K562 (cell line): ENCODE results near the gene CFD. TPM values are rescaled to one million over a fixed set of nuclear protein-coding genes. Genes with fewer than 3 reads are reported as not detected.
A peak's percentile ranks its signal among the peaks of the same experiment; 100 is the strongest.

Source experiments
- CEBPZ ChIP-seq: fragments of 150-350 bp; IDR thresholded peaks from 2 replicates; pipeline ENCODE4 v1.6.1; 2014; ENCODE audit warnings: low read depth, mild to moderate bottlenecking, low read length, borderline replicate concordance
- EGR1 ChIP-seq: fragments of 450-650 bp; conservative IDR thresholded peaks from 2 replicates; pipeline ENCODE4 v1.6.1; 2017; ENCODE audit warnings: mild to moderate bottlenecking
- ETS1 ChIP-seq: conservative IDR thresholded peaks from 2 replicates; pipeline ENCODE4 v1.6.1; 2011; ENCODE audit warnings: low read depth, mild to moderate bottlenecking, low read length; ENCODE audit not compliant: control insufficient read depth
- ID3 ChIP-seq, 2 experiments: fragments of 250-450 bp in 1 of 2; fragments of 450-650 bp in 1 of 2; sonication (Bioruptor Pico) in 1 of 2; IDR thresholded peaks; 2 replicates each; pipeline versions ENCODE4 v1.6.1 to v1.8.0; 2016 to 2021; ENCODE audit warnings: mild to moderate bottlenecking in 2 of 2, moderate library complexity in 2 of 2, missing compliant biosample characterization in 1 of 2, missing genetic modification characterization in 1 of 2
- KDM4B ChIP-seq, 2 experiments: fragments of 450-650 bp in 1 of 2; sonication (generic) in 1 of 2; IDR thresholded peaks; 2 replicates each; pipeline ENCODE4 v1.6.1; 2016 to 2017; ENCODE audit warnings: borderline replicate concordance in 2 of 2, antibody characterized with exemption in 1 of 2, low read depth in 1 of 2, mild to moderate bottlenecking in 1 of 2
- PCBP1 ChIP-seq: fragments of 200-400 bp; formaldehyde crosslinking; IDR thresholded peaks from 2 replicates; pipeline ENCODE4 v1.6.1; 2018; ENCODE audit warnings: mild to moderate bottlenecking, low read depth, low read length; ENCODE audit not compliant: poor library complexity, severe bottlenecking
- POLR2H ChIP-seq: IDR thresholded peaks from 2 replicates; pipeline ENCODE4 v1.6.1; 2016; ENCODE audit warnings: missing genetic modification characterization, low read depth, mild to moderate bottlenecking, control low read depth, missing compliant biosample characterization, moderate library complexity
- SIN3A ChIP-seq, 2 experiments: fragments of 150-350 bp in 1 of 2; IDR thresholded peaks; 2 replicates each; pipeline ENCODE4 v1.6.1; 2011 to 2016; ENCODE audit warnings: borderline replicate concordance in 2 of 2, low read depth in 2 of 2, low read length in 2 of 2, mild to moderate bottlenecking in 2 of 2, moderate library complexity in 2 of 2; ENCODE audit not compliant: control insufficient read depth in 1 of 2
- TBP ChIP-seq: optimal IDR thresholded peaks from 2 replicates; pipeline ENCODE3; 2011; ENCODE audit warnings: low read depth, low read length, improper control_type of control experiment
- YY1 ChIP-seq, 3 experiments: IDR thresholded peaks; 2 replicates each; pipeline ENCODE4 v1.6.1; 2011; ENCODE audit warnings: low read length in 2 of 3, mild to moderate bottlenecking in 2 of 3, moderate library complexity in 2 of 3, borderline replicate concordance in 1 of 3, control low read depth in 1 of 3, low read depth in 1 of 3; ENCODE audit not compliant: insufficient read depth in 3 of 3, insufficient replicate concordance in 2 of 3, control insufficient read depth in 1 of 3, insufficient read length in 1 of 3; ENCODE audit errors: extremely low read depth in 1 of 3
- polyA plus RNA-seq, 8 experiments: library from polyadenylated mRNA; depleted of rRNA in 4 of 8; stranded (reverse) in 5 of 8; unstranded in 3 of 8; fragments of >200 nt; fragmentation: Nextera tagmentation in 2 of 8; fragmentation: Illumina TruSeq in 1 of 8; extraction: Ambion mirVana in 2 of 8; extraction: Trizol in 1 of 8; gene quantifications; 2 replicates each; pipeline versions ENCODE4 v1.2.1 to v1.2.3, GENCODE V29; 2011 to 2014; ENCODE audit warnings: inconsistent platforms in 1 of 8, missing spikeins in 1 of 8
- total RNA-seq, 7 experiments: library from RNA; depleted of rRNA in 6 of 7; stranded (reverse); fragments of >200 nt in 6 of 7; fragmentation: Illumina TruSeq in 2 of 7; extraction: Trizol in 2 of 7; gene quantifications; 2 replicates each; pipeline versions ENCODE4 v1.2.1 to v1.2.3, GENCODE V29; 2011 to 2021; ENCODE audit warnings: low replicate concordance in 1 of 7
- TF ChIP-seq, protein P1 (sequence below): fragments of 450-650 bp; formaldehyde crosslinking; IDR thresholded peaks from 2 replicates; pipeline ENCODE4 v1.4.0; 2022; ENCODE audit warnings: missing genetic modification characterization
- TF ChIP-seq, protein P2 (sequence below): fragments of 450-650 bp; IDR thresholded peaks from 2 replicates; pipeline ENCODE4 v1.6.1; 2016; ENCODE audit warnings: antibody characterized with exemption

Gene CFD
- total and polyA plus RNA-seq, 9 of the 15 experiments (the other 6 are each of a cell fraction or from before 2014, with no cell fraction given), result 0.52 to 59.4 (median 7.6) TPM

- TF ChIP-seq SIN3A (IDR thresholded peaks at IDR 0.05; ENCODE audit: borderline replicate concordance in 2 of 2, control insufficient read depth in 1 of 2, low read depth in 2 of 2, low read length in 2 of 2) (peak; percentile 27 to 69; a peak in 1 of 4 replicates), POLR2H (no peak), ID3 (CRISPR knock-in tag; IDR thresholded peaks at IDR 0.05) (no peak), ID3 (tag; IDR thresholded peaks at IDR 0.05) (no peak), ETS1 (peak; percentile 29; the same call in 1 of the 2 replicates), PCBP1 (peak; percentile 50), KDM4B (IDR thresholded peaks at IDR 0.05; ENCODE audit: borderline replicate concordance in 2 of 2, low read depth in 1 of 2) (0 out of 4 replicates have a peak, but pooled peaks of 1 of the 2 experiments have one; percentile 32), EGR1 (peak; percentile 68), CEBPZ (no peak), TBP (peak; percentile 17), YY1 (IDR thresholded peaks at IDR 0.05; ENCODE audit: borderline replicate concordance in 1 of 3, control insufficient read depth in 1 of 3, extremely low read depth in 1 of 3, insufficient read depth in 3 of 3, insufficient read length in 1 of 3, insufficient replicate concordance in 2 of 3, low read depth in 1 of 3, low read length in 2 of 3) (peak in 1 of 3 experiments; percentile 44)
- TF ChIP-seq, protein P1, sequence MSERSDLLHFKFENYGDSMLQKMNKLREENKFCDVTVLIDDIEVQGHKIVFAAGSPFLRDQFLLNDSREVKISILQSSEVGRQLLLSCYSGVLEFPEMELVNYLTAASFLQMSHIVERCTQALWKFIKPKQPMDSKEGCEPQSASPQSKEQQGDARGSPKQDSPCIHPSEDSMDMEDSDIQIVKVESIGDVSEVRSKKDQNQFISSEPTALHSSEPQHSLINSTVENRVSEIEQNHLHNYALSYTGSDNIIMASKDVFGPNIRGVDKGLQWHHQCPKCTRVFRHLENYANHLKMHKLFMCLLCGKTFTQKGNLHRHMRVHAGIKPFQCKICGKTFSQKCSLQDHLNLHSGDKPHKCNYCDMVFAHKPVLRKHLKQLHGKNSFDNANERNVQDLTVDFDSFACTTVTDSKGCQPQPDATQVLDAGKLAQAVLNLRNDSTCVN (CRISPR knock-in tag), result no peak
- TF ChIP-seq, protein P2, sequence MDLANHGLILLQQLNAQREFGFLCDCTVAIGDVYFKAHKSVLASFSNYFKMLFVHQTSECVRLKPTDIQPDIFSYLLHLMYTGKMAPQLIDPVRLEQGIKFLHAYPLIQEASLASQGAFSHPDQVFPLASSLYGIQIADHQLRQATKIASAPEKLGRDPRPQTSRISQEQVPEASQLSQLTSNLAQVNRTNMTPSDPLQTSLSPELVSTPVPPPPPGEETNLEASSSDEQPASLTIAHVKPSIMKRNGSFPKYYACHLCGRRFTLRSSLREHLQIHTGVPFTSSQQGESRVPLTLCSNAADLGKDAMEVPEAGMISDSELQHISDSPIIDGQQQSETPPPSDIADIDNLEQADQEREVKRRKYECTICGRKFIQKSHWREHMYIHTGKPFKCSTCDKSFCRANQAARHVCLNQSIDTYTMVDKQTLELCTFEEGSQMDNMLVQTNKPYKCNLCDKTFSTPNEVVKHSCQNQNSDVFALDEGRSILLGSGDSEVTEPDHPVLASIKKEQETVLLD, result peak; percentile 77
Observed at GRCh38 chr19:912181-913079, 53.0 kb downstream of the CFD start (continued).
